WTC11 (cell line): ENCODE data around the gene LENG8. TPM values are rescaled to one million over a fixed set of nuclear protein-coding genes. Genes with fewer than 3 reads are reported as not detected.

Experiments used
- ATAC-seq: fragments of 200-7000 bp; cut with Tn5 transposase; 2 replicates; pipeline ENCODE4 v1.10.0; 2021; ENCODE audit warnings: mild to moderate bottlenecking, moderate library complexity
- CTCF ChIA-PET: fragments of 300-600 bp; sonication (Branson Sonifier 250); formaldehyde crosslinking; loops from one replicate; lab custom pipeline; 2021; ENCODE audit warnings: antibody characterized with exemption; lab: Charles Lee
- POLR2A ChIA-PET: fragments of 350-600 bp; sonication (Branson Sonifier 250); formaldehyde crosslinking; loops from one replicate; lab custom pipeline; 2021; ENCODE audit warnings: antibody characterized with exemption; lab: Charles Lee
- DNase-seq: peaks from one replicate; pipeline ENCODE4 v3.0.0; 2021; ENCODE audit warnings: low spot score
- H3K27ac Mint-ChIP-seq: 2 replicates; pipeline ENCODE4 v1.8.0; 2021; ENCODE audit warnings: mixed read lengths
- H3K27me3 Mint-ChIP-seq: 2 replicates; pipeline ENCODE4 v1.8.0; 2021; ENCODE audit warnings: low read depth, mild to moderate bottlenecking, moderate library complexity, mixed read lengths
- H3K36me3 Mint-ChIP-seq: 2 replicates; pipeline ENCODE4 v1.8.0; 2021; ENCODE audit warnings: mixed read lengths
- H3K4me1 Mint-ChIP-seq: 2 replicates; pipeline ENCODE4 v1.8.0; 2022; ENCODE audit warnings: mixed read lengths
- H3K4me3 Mint-ChIP-seq: 2 replicates; pipeline ENCODE4 v1.8.0; 2021; ENCODE audit warnings: mild to moderate bottlenecking, moderate library complexity, mixed read lengths
- H3K9me3 Mint-ChIP-seq: 2 replicates; pipeline ENCODE4 v1.8.0; 2021; ENCODE audit warnings: mixed read lengths
- ATF1 ChIP-seq: sonication (generic); formaldehyde crosslinking; IDR thresholded peaks from 2 replicates; pipeline ENCODE4 v1.8.1; 2023; ENCODE audit warnings: mild to moderate bottlenecking, moderate library complexity, missing genetic modification reagents
- CREB1 ChIP-seq: sonication (generic); formaldehyde crosslinking; IDR thresholded peaks from 2 replicates; pipeline ENCODE4 v1.8.0; 2023; ENCODE audit warnings: mild to moderate bottlenecking, missing genetic modification reagents
- E2F4 ChIP-seq: sonication (generic); formaldehyde crosslinking; IDR thresholded peaks from 2 replicates; pipeline ENCODE4 v1.8.1; 2022; ENCODE audit warnings: low read depth, mild to moderate bottlenecking, moderate library complexity, missing genetic modification reagents, borderline replicate concordance
- ERG ChIP-seq: fragments of 250-450 bp; sonication (Bioruptor Pico); IDR thresholded peaks from 2 replicates; pipeline ENCODE4 v1.8.0; 2021; ENCODE audit warnings: mild to moderate bottlenecking
- FOXP1 ChIP-seq: sonication (generic); formaldehyde crosslinking; IDR thresholded peaks from 2 replicates; pipeline ENCODE4 v1.8.0; 2022; ENCODE audit warnings: missing genetic modification reagents, mild to moderate bottlenecking, moderate library complexity, borderline replicate concordance
- FOXP4 ChIP-seq: sonication (generic); formaldehyde crosslinking; IDR thresholded peaks from 2 replicates; pipeline ENCODE4 v1.8.0; 2022; ENCODE audit warnings: mild to moderate bottlenecking, missing genetic modification reagents
- GRHL2 ChIP-seq: fragments of 250-450 bp; sonication (Bioruptor Pico); IDR thresholded peaks from 2 replicates; pipeline ENCODE4 v1.8.0; 2022; ENCODE audit warnings: mild to moderate bottlenecking, moderate library complexity; ENCODE audit not compliant: insufficient replicate concordance, severe bottlenecking
- GTF2I ChIP-seq: fragments of 250-450 bp; sonication (Bioruptor Pico); conservative IDR thresholded peaks from 2 replicates; pipeline ENCODE4 v1.4.0; 2021; ENCODE audit warnings: mild to moderate bottlenecking
- JAZF1 ChIP-seq: fragments of 250-450 bp; sonication (Bioruptor Pico); IDR thresholded peaks from 2 replicates; pipeline ENCODE4 v1.9.0; 2021; ENCODE audit warnings: moderate library complexity, mild to moderate bottlenecking, inconsistent platforms
- KAT7 ChIP-seq: sonication (generic); formaldehyde crosslinking; IDR thresholded peaks from 2 replicates; pipeline ENCODE4 v1.8.1; 2023; ENCODE audit warnings: missing genetic modification reagents, mild to moderate bottlenecking, borderline replicate concordance
- MYBL2 ChIP-seq: sonication (generic); formaldehyde crosslinking; IDR thresholded peaks from 2 replicates; pipeline ENCODE4 v1.8.1; 2023; ENCODE audit warnings: mild to moderate bottlenecking, moderate library complexity, missing genetic modification reagents
- NFYB ChIP-seq: sonication (generic); formaldehyde crosslinking; conservative IDR thresholded peaks from 2 replicates; pipeline ENCODE4 v1.8.0; 2022; ENCODE audit warnings: low read depth, missing genetic modification reagents
- SMAD3 ChIP-seq: sonication (generic); formaldehyde crosslinking; IDR thresholded peaks from 2 replicates; pipeline ENCODE4 v1.8.0; 2022; ENCODE audit warnings: missing genetic modification reagents, mild to moderate bottlenecking, borderline replicate concordance
- SMAD4 ChIP-seq: sonication (generic); formaldehyde crosslinking; IDR thresholded peaks from 2 replicates; pipeline ENCODE4 v1.8.0; 2022; ENCODE audit warnings: mild to moderate bottlenecking, missing genetic modification reagents
- TP53 ChIP-seq: sonication (generic); formaldehyde crosslinking; IDR thresholded peaks from 2 replicates; pipeline ENCODE4 v1.8.1; 2023; ENCODE audit warnings: mild to moderate bottlenecking, missing genetic modification reagents
- ZNF138 ChIP-seq: sonication (generic); formaldehyde crosslinking; conservative IDR thresholded peaks from 2 replicates; pipeline ENCODE4 v1.8.1; 2022; ENCODE audit warnings: mild to moderate bottlenecking, moderate library complexity, missing genetic modification reagents
- ZNF263 ChIP-seq: sonication (generic); formaldehyde crosslinking; IDR thresholded peaks from 2 replicates; pipeline ENCODE4 v1.8.1; 2022; ENCODE audit warnings: low read depth, mild to moderate bottlenecking, moderate library complexity, missing genetic modification reagents
- ZNF416 ChIP-seq: fragments of 250-450 bp; sonication (Bioruptor Pico); IDR thresholded peaks from 2 replicates; pipeline ENCODE4 v1.9.0; 2021; ENCODE audit warnings: mild to moderate bottlenecking, inconsistent platforms
- ZNF423 ChIP-seq: fragments of 250-450 bp; sonication (Bioruptor Pico); IDR thresholded peaks from 2 replicates; pipeline ENCODE4 v2.1.2; 2022; ENCODE audit warnings: mild to moderate bottlenecking, moderate library complexity
- ZNF671 ChIP-seq: fragments of 250-450 bp; sonication (Bioruptor Pico); IDR thresholded peaks from 2 replicates; pipeline ENCODE4 v1.8.0; 2021; ENCODE audit warnings: mild to moderate bottlenecking
- total RNA-seq: library from RNA; stranded (reverse); gene quantifications from 3 replicates; pipeline ENCODE4 v1.2.3, GENCODE V29; 2021

LENG8 gene
- total RNA-seq, 1 experiment from 2014 or later = 175 TPM

GRCh38 chr19:54485851-54486250 is 36.9 kb downstream of the LENG8 start:
- no peak for ATAC-seq
- TF ChIP-seq CREB1 (CRISPR knock-in tag) = no peak
- TF ChIP-seq FOXP1 = no peak
- no peak for TF ChIP-seq ZNF416 (CRISPR knock-in tag)
- no peak for DNase-seq
- peaks cover 5% of the 10 kb centered on the region; the same call in 1 of the 2 replicates for H3K9me3 Mint-ChIP-seq
- no peak overlapping the region for H3K27ac Mint-ChIP-seq
- CTCF ChIA-PET = no interaction called here
- peaks cover 5% of the 10 kb centered on the region for H3K4me1 Mint-ChIP-seq
- H3K36me3 Mint-ChIP-seq = no peaks in the 10 kb centered on the region
- H3K27me3 Mint-ChIP-seq = peaks cover 29% of the 10 kb centered on the region
- POLR2A ChIA-PET = no interaction called here
- H3K4me3 Mint-ChIP-seq = no peak overlapping the region

GRCh38 chr19:54489341-54489740 is 40.3 kb downstream of the LENG8 start:
- H3K9me3 Mint-ChIP-seq = peaks cover 28% of the 10 kb centered on the region
- TF ChIP-seq GTF2I (CRISPR knock-in tag) = no peak
- TF ChIP-seq ZNF263 (CRISPR knock-in tag) = no peak
- no peak for TF ChIP-seq SMAD4 (CRISPR knock-in tag)
- no peak for TF ChIP-seq ZNF423 (CRISPR knock-in tag)
- TF ChIP-seq MYBL2 (CRISPR knock-in tag) = no peak
- TF ChIP-seq TP53 = no peak
- TF ChIP-seq E2F4 (CRISPR knock-in tag) = no peak
- no peak for TF ChIP-seq GRHL2 (CRISPR knock-in tag)
- TF ChIP-seq FOXP4 (CRISPR knock-in tag) = no peak
- no peak for TF ChIP-seq ERG
- no peak for TF ChIP-seq SMAD3 (CRISPR knock-in tag)
- TF ChIP-seq ZNF138 (CRISPR knock-in tag) = no peak
- no peak for TF ChIP-seq ATF1 (CRISPR knock-in tag)
- TF ChIP-seq KAT7 (CRISPR knock-in tag) = no peak
- no peak for TF ChIP-seq CREB1 (CRISPR knock-in tag)
- TF ChIP-seq ZNF671 = no peak
- TF ChIP-seq JAZF1 (CRISPR knock-in tag) = no peak
- TF ChIP-seq, all 79 proteins: peak for 0
- ChIA-PET POLR2A (no interaction called here), CTCF (no interaction called here)
- Mint-ChIP-seq H3K4me3 (no peak overlapping the region), H3K4me1 (no peaks in the 10 kb centered on the region), H3K36me3 (peaks cover 19% of the 10 kb centered on the region), H3K27me3 (peaks cover 50% of the 10 kb centered on the region), H3K27ac (no peak overlapping the region)
- ATAC-seq = no peak
- no peak for DNase-seq

GRCh38 chr19:54489766-54490165 is 40.8 kb downstream of the LENG8 start:
- CTCF ChIA-PET = no interaction called here
- no peak for ATAC-seq
- H3K27me3 Mint-ChIP-seq = peaks cover 51% of the 10 kb centered on the region
- no peak for TF ChIP-seq NFYB (CRISPR knock-in tag)
- H3K27ac Mint-ChIP-seq = no peak overlapping the region
- H3K4me3 Mint-ChIP-seq = no peak overlapping the region
- POLR2A ChIA-PET = no interaction called here
- no peaks in the 10 kb centered on the region for H3K4me1 Mint-ChIP-seq
- peaks cover 28% of the 10 kb centered on the region for H3K9me3 Mint-ChIP-seq
- no peak for DNase-seq
- H3K36me3 Mint-ChIP-seq = peaks cover 19% of the 10 kb centered on the region
